Measurements from ENCODE around the gene PNISR.

GRCh38 chr6:99409672-99410071 is 15.4 kb downstream of the PNISR start:
- TF ChIP-seq CTCF (IDR thresholded peaks at IDR 0.05; ENCODE audit: low read length) (no peak), EZH2phosphoT487 (IDR thresholded peaks at IDR 0.05; ENCODE audit: low read length) (no peak)
